Peyer's patch (tissue), 4 donors: ENCODE results near the gene MAP2K1.

ENCODE experiments used
- POLR2A ChIP-seq, 2 donors: fragments of 450-650 bp; IDR thresholded peaks; one replicate each; pipeline ENCODE4 v1.5.1; 2017; ENCODE audit warnings: antibody characterized with exemption in 2 of 2, mild to moderate bottlenecking in 2 of 2, moderate library complexity in 2 of 2
- TF ChIP-seq, protein P1 (sequence below), 6 experiments: fragments of 450-650 bp in 4 of 6; fragments of 200-600 bp in 2 of 6; sonication (generic) in 1 of 6; IDR thresholded peaks; one replicate each; pipeline ENCODE4 v1.5.1; 2017 to 2019; ENCODE audit warnings: antibody characterized with exemption in 6 of 6, mild to moderate bottlenecking in 3 of 6, moderate library complexity in 1 of 6

DNA sequence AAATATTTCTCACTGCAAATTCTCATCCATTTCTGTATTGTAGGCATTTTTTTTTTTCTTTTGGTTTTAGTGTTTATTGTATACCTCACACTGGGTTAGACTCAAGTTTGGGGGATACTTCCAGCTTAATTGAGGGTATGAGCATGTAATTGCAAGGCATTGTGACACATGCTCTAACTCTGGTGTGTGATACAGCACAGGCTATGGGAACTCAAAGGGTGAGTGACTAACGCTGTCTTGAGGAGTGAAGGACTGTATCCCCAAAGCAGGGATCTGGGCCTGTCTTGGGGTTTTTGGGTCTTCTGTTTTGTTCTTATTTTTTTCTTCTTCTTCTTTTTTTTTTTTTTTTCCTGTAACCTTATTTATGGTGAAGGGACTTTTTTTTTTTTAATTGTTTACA lies 26.9 kb downstream of the MAP2K1 start:
- TF ChIP-seq, protein P1, sequence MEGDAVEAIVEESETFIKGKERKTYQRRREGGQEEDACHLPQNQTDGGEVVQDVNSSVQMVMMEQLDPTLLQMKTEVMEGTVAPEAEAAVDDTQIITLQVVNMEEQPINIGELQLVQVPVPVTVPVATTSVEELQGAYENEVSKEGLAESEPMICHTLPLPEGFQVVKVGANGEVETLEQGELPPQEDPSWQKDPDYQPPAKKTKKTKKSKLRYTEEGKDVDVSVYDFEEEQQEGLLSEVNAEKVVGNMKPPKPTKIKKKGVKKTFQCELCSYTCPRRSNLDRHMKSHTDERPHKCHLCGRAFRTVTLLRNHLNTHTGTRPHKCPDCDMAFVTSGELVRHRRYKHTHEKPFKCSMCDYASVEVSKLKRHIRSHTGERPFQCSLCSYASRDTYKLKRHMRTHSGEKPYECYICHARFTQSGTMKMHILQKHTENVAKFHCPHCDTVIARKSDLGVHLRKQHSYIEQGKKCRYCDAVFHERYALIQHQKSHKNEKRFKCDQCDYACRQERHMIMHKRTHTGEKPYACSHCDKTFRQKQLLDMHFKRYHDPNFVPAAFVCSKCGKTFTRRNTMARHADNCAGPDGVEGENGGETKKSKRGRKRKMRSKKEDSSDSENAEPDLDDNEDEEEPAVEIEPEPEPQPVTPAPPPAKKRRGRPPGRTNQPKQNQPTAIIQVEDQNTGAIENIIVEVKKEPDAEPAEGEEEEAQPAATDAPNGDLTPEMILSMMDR (IDR thresholded peaks at IDR 0.05): no peak
- TF ChIP-seq POLR2A (IDR thresholded peaks at IDR 0.05): no peak
